Pulmonary artery endothelial cell (primary cell): ENCODE measurements around the gene IGFBPL1. TPM values are rescaled to one million over a fixed set of nuclear protein-coding genes. Genes with fewer than 3 reads are reported as not detected.
"Not testable (repeated sequence)": the region's sequence is repeated elsewhere in the genome, so short reads cannot be mapped to it uniquely, and the experiment has no call there.

ENCODE experiments used
- DNase-seq: peaks from one replicate; pipeline ENCODE4 v3.0.0-alpha.2; 2011; ENCODE audit warnings: low read depth, low spot score
- total RNA-seq: library from RNA; depleted of rRNA; stranded (reverse); fragments of >200 nt; gene quantifications from 2 replicates; pipeline ENCODE4 v1.2.3, GENCODE V29; 2014

The IGFBPL1 gene
- 0.11 and 0.33 TPM in 2 replicates for total RNA-seq

- no peak for DNase-seq
Measured at GRCh38 chr9:38423973-38424843, at the start of gene IGFBPL1. IGFBPL1 (minus strand) TSS chr9:38424454; CDS start chr9:38424424, 30 bp downstream.

GRCh38 chr9:38472583-38473249 is 48.5 kb upstream of the IGFBPL1 start:
- DNase-seq, result not testable (repeated sequence)

GRCh38 chr9:38467404-38467803 is 43.1 kb upstream of the IGFBPL1 start:
- DNase-seq, result no peak

- no peak for DNase-seq
Measured at GRCh38 chr9:38453835-38454234, 29.6 kb upstream of the IGFBPL1 start.

GRCh38 chr9:38451162-38451561 is 26.9 kb upstream of the IGFBPL1 start:
- DNase-seq, result no peak

GRCh38 chr9:38447703-38448102 is 23.4 kb upstream of the IGFBPL1 start:
- DNase-seq, result no peak

- no peak for DNase-seq
Measured at GRCh38 chr9:38445154-38446043, 21.1 kb upstream of the IGFBPL1 start.

GRCh38 chr9:38443597-38443996 is 19.3 kb upstream of the IGFBPL1 start:
- no peak for DNase-seq

- DNase-seq, result no peak
Measured at GRCh38 chr9:38443181-38443580, 18.9 kb upstream of the IGFBPL1 start.

- no peak for DNase-seq
Measured at GRCh38 chr9:38442473-38443096, 18.3 kb upstream of the IGFBPL1 start.

GRCh38 chr9:38441347-38442085 is 17.3 kb upstream of the IGFBPL1 start:
- DNase-seq, result no peak

GRCh38 chr9:38440516-38440915 is 16.3 kb upstream of the IGFBPL1 start:
- DNase-seq, result no peak

- DNase-seq, result no peak
Measured at GRCh38 chr9:38439916-38440301, 15.7 kb upstream of the IGFBPL1 start.

GRCh38 chr9:38439291-38439915 is 15.1 kb upstream of the IGFBPL1 start:
- DNase-seq, result no peak

- no peak for DNase-seq
Measured at GRCh38 chr9:38437193-38437823, 13.1 kb upstream of the IGFBPL1 start.

GRCh38 chr9:38436708-38437107 is 12.5 kb upstream of the IGFBPL1 start:
- no peak for DNase-seq

GRCh38 chr9:38435521-38435920 is 11.3 kb upstream of the IGFBPL1 start:
- no peak for DNase-seq

- DNase-seq, result no peak
Measured at GRCh38 chr9:38434853-38435252, 10.6 kb upstream of the IGFBPL1 start.

- no peak for DNase-seq
Measured at GRCh38 chr9:38434365-38434764, 10.1 kb upstream of the IGFBPL1 start.
